Neural progenitor cell (in vitro differentiated cells): ENCODE measurements around the gene KIF5B.

Source experiments
- EZH2 ChIP-seq: fragments of 200-600 bp; sonication (generic); IDR thresholded peaks from 2 replicates; pipeline ENCODE4 v1.6.1; 2017; ENCODE audit warnings: antibody characterized with exemption, mild to moderate bottlenecking, moderate library complexity
- EZH2phosphoT487 ChIP-seq: fragments of 200-600 bp; sonication (generic); IDR thresholded peaks from 2 replicates; pipeline ENCODE4 v1.6.1; 2017; ENCODE audit warnings: antibody characterized with exemption
- TF ChIP-seq, protein P1 (sequence below): fragments of 200-600 bp; sonication (generic); IDR thresholded peaks from 2 replicates; pipeline ENCODE4 v1.5.1; 2017; ENCODE audit warnings: antibody characterized with exemption, mild to moderate bottlenecking

- no peak for TF ChIP-seq EZH2
- TF ChIP-seq, protein P1, sequence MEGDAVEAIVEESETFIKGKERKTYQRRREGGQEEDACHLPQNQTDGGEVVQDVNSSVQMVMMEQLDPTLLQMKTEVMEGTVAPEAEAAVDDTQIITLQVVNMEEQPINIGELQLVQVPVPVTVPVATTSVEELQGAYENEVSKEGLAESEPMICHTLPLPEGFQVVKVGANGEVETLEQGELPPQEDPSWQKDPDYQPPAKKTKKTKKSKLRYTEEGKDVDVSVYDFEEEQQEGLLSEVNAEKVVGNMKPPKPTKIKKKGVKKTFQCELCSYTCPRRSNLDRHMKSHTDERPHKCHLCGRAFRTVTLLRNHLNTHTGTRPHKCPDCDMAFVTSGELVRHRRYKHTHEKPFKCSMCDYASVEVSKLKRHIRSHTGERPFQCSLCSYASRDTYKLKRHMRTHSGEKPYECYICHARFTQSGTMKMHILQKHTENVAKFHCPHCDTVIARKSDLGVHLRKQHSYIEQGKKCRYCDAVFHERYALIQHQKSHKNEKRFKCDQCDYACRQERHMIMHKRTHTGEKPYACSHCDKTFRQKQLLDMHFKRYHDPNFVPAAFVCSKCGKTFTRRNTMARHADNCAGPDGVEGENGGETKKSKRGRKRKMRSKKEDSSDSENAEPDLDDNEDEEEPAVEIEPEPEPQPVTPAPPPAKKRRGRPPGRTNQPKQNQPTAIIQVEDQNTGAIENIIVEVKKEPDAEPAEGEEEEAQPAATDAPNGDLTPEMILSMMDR, result no peak
- TF ChIP-seq EZH2phosphoT487, result no peak
These were observed 17.4 kb downstream of the KIF5B start for GRCh38 chr10:32038777-32039176.
